ENCODE data around the gene CCNL2. TPM values are rescaled to one million over a fixed set of nuclear protein-coding genes. Genes with fewer than 3 reads are reported as not detected.

The CCNL2 gene
- total RNA-seq, 4 donors from 2014 or later, result 35.0 to 91.1 (median 43.7) TPM

GRCh38 chr1:1423245-1423597, 24.1 kb upstream of the CCNL2 start:
- in situ Hi-C loops (cut with MboI; ENCODE audit: low sequenced_read_pairs in 4 of 4) (no loop called here), intact Hi-C loops (cut with DNase I; ENCODE audit: low total_unique reads) (no loop called here)
- DNase-seq (no peak), ATAC-seq (no peak)
- no peak overlapping the region for H3K27ac ChIP-seq
- H3K36me3 ChIP-seq, result no peaks in the 10 kb centered on the region
- H3K9me3 ChIP-seq, result no peaks in the 10 kb centered on the region
- H3K4me1 ChIP-seq, result peaks cover 0 to 3% of the 10 kb centered on the region in 2 donors
- H3K4me3 ChIP-seq, result no peak overlapping the region
- peaks cover 0 to 5% (median 2%) of the 10 kb centered on the region in 3 donors for H3K27me3 ChIP-seq
- TF ChIP-seq POLR2A (IDR thresholded peaks at IDR 0.05), result no peak
- TF ChIP-seq CTCF (IDR thresholded peaks at IDR 0.05 in 4 of 5, conservative IDR thresholded peaks at IDR 0.05 in 1 of 5), result no peak

- in situ Hi-C loops (cut with MboI; ENCODE audit: low sequenced_read_pairs in 4 of 4), result no loop called here
- TF ChIP-seq POLR2A (IDR thresholded peaks at IDR 0.05), result no peak
- no peak for TF ChIP-seq CTCF (IDR thresholded peaks at IDR 0.05 in 4 of 5, conservative IDR thresholded peaks at IDR 0.05 in 1 of 5)
- H3K27me3 ChIP-seq, result peaks cover 0 to 3% (median 0%) of the 10 kb centered on the region in 3 donors
- H3K9me3 ChIP-seq, result no peaks in the 10 kb centered on the region
- H3K36me3 ChIP-seq, result no peaks in the 10 kb centered on the region
- H3K4me3 ChIP-seq, result no peak overlapping the region
- intact Hi-C loops (cut with DNase I; ENCODE audit: low total_unique reads), result no loop called here
- ATAC-seq (no peak), DNase-seq (no peak)
- H3K4me1 ChIP-seq, result peaks cover 0 to 3% of the 10 kb centered on the region in 2 donors
- no peak overlapping the region for H3K27ac ChIP-seq
Measured at GRCh38 chr1:1422465-1423244, 23.5 kb upstream of the CCNL2 start.

- in situ Hi-C loops (cut with MboI; ENCODE audit: low sequenced_read_pairs in 4 of 4), result no loop called here
- Histone ChIP-seq H3K27me3 (peaks cover 0 to 3% (median 0%) of the 10 kb centered on the region in 3 donors), H3K4me1 (peaks cover 0 to 3% of the 10 kb centered on the region in 2 donors), H3K4me3 (no peak overlapping the region), H3K36me3 (no peaks in the 10 kb centered on the region), H3K9me3 (no peaks in the 10 kb centered on the region), H3K27ac (no peak overlapping the region)
- DNase-seq (no peak), ATAC-seq (no peak)
- TF ChIP-seq CTCF (IDR thresholded peaks at IDR 0.05 in 4 of 5, conservative IDR thresholded peaks at IDR 0.05 in 1 of 5) (no peak), POLR2A (IDR thresholded peaks at IDR 0.05) (no peak)
- intact Hi-C loops (cut with DNase I; ENCODE audit: low total_unique reads), result no loop called here
Measured at GRCh38 chr1:1421907-1422464, 22.9 kb upstream of the CCNL2 start.

GRCh38 chr1:1421147-1421906, 22.2 kb upstream of the CCNL2 start, which contains the start of gene ANKRD65:
Gene ANKRD65, minus strand, starts transcription at chr1:1421276. Its CDS starts 271 bp downstream, at chr1:1421005.
- Histone ChIP-seq H3K4me1 (peaks cover 0 to 3% of the 10 kb centered on the region in 2 donors), H3K27ac (peak within 1 kb of the TSS in 1 of 4 donors; percentile 33), H3K9me3 (no peaks in the 10 kb centered on the region), H3K36me3 (no peaks in the 10 kb centered on the region), H3K27me3 (no peaks in the 10 kb centered on the region), H3K4me3 (peak within 1 kb of the TSS in 2 of 4 donors; percentile 28 to 47)
- in situ Hi-C loops (cut with MboI; ENCODE audit: low sequenced_read_pairs in 4 of 4) (no loop called here), intact Hi-C loops (cut with DNase I; ENCODE audit: low total_unique reads) (no loop called here)
- TF ChIP-seq CTCF (IDR thresholded peaks at IDR 0.05 in 4 of 5, conservative IDR thresholded peaks at IDR 0.05 in 1 of 5) (no peak), POLR2A (IDR thresholded peaks at IDR 0.05) (no peak)
- ATAC-seq, result no peak
- DNase-seq, result no peak
